CD4-positive, alpha-beta T cell treated with Interleukin-12 subunit alpha and Interleukin-12 subunit beta, for 1 hour (primary cell): ENCODE data around the gene MTRR.
"Not testable (repeated sequence)": the region's sequence is repeated elsewhere in the genome, so short reads cannot be mapped to it uniquely, and the experiment has no call there.

ENCODE experiments used
- DNase-seq: peaks from one replicate; pipeline ENCODE4 v3.0.0-alpha.2; 2020

Gene MTRR

GRCh38 chr5:7902666-7903625 is 34.0 kb downstream of the MTRR start:
- DNase-seq = no peak

- no peak for DNase-seq
Observed at GRCh38 chr5:7904170-7904569, 35.2 kb downstream of the MTRR start.

GRCh38 chr5:7907612-7908011 is 38.7 kb downstream of the MTRR start:
- no peak for DNase-seq

- DNase-seq = no peak
Observed at GRCh38 chr5:7908317-7908716, 39.4 kb downstream of the MTRR start.

GRCh38 chr5:7910738-7911428 is 41.9 kb downstream of the MTRR start:
- DNase-seq = no peak

GRCh38 chr5:7911429-7911771 is 42.5 kb downstream of the MTRR start:
- not testable (repeated sequence) for DNase-seq

- DNase-seq = no peak
Observed at GRCh38 chr5:7916171-7916804, 47.3 kb downstream of the MTRR start.

GRCh38 chr5:7917130-7918123 is 48.5 kb downstream of the MTRR start:
- DNase-seq = no peak

- no peak for DNase-seq
Observed at GRCh38 chr5:7925961-7926695, 57.2 kb downstream of the MTRR start.

GRCh38 chr5:7926720-7927119 is 57.8 kb downstream of the MTRR start:
- DNase-seq = no peak

GRCh38 chr5:7927466-7928375 is 58.8 kb downstream of the MTRR start:
- peak; percentile 33 for DNase-seq

GRCh38 chr5:7930011-7930410 is 61.1 kb downstream of the MTRR start:
- no peak for DNase-seq

- DNase-seq = no peak
Observed at GRCh38 chr5:7941692-7942091, 72.7 kb downstream of the MTRR start.

GRCh38 chr5:7947301-7947700 is 78.4 kb downstream of the MTRR start:
- no peak for DNase-seq
